Progenitor cell of endocrine pancreas (in vitro differentiated cells): ENCODE data around the gene STRADA. TPM values are rescaled to one million over a fixed set of nuclear protein-coding genes. Genes with fewer than 3 reads are reported as not detected.

Experiments
- DNase-seq: peaks from one replicate; pipeline ENCODE4 v3.0.0; 2021; ENCODE audit warnings: low spot score; ENCODE audit not compliant: unreplicated experiment
- H3K27ac Mint-ChIP-seq: 2 replicates; pipeline ENCODE4 v1.8.0; 2021; ENCODE audit warnings: mild to moderate bottlenecking, moderate library complexity, mixed read lengths
- H3K27me3 Mint-ChIP-seq: 2 replicates; pipeline ENCODE4 v1.8.0; 2021; ENCODE audit warnings: mixed read lengths
- H3K36me3 Mint-ChIP-seq: 2 replicates; pipeline ENCODE4 v1.8.0; 2022; ENCODE audit warnings: mixed read lengths; ENCODE audit not compliant: insufficient read depth
- H3K4me1 Mint-ChIP-seq: 2 replicates; pipeline ENCODE4 v1.8.0; 2021; ENCODE audit warnings: low read depth, mixed read lengths
- H3K4me3 Mint-ChIP-seq: 2 replicates; pipeline ENCODE4 v1.8.0; 2021; ENCODE audit warnings: low read depth, mild to moderate bottlenecking, moderate library complexity, mixed read lengths
- H3K9me3 Mint-ChIP-seq: 2 replicates; pipeline ENCODE4 v1.8.0; 2021; ENCODE audit warnings: low read depth, mixed read lengths
- total RNA-seq: library from RNA; stranded (reverse); gene quantifications from 2 replicates; pipeline ENCODE4 v1.2.1, GENCODE V29; 2021
- TF ChIP-seq, protein P1 (sequence below): fragments of 200-600 bp; sonication (generic); IDR thresholded peaks from one replicate; pipeline ENCODE4 v1.5.0; 2021; ENCODE audit warnings: antibody characterized with exemption, mild to moderate bottlenecking; ENCODE audit not compliant: unreplicated experiment

STRADA gene
- total RNA-seq, 1 donor from 2014 or later: 49.7 TPM

DNA sequence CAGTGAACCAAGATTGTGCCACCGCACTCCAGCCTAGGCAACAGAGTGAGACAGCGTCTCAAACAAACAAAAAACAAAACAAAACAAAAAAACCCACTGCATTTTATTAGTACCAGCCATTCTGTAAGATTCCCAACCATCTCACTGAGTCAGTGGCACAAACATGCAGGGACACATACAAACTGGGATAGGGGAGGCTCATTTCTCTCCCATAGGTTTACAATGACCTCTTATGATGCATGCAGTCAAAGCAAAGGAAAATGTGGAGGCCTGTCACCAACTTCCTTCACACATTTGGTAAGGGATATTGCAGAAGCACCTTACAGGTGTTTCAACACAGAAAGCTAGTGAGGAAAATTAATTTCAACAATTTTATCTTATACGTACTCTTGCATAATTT is 12.4 kb upstream of the STRADA start:
- Mint-ChIP-seq H3K4me1 (peaks cover 8% of the 10 kb centered on the region), H3K27ac (no peak overlapping the region), H3K36me3 (peaks cover 19% of the 10 kb centered on the region), H3K9me3 (no peaks in the 10 kb centered on the region), H3K4me3 (no peak overlapping the region), H3K27me3 (no peaks in the 10 kb centered on the region)
- no peak for DNase-seq
- TF ChIP-seq, protein P1, sequence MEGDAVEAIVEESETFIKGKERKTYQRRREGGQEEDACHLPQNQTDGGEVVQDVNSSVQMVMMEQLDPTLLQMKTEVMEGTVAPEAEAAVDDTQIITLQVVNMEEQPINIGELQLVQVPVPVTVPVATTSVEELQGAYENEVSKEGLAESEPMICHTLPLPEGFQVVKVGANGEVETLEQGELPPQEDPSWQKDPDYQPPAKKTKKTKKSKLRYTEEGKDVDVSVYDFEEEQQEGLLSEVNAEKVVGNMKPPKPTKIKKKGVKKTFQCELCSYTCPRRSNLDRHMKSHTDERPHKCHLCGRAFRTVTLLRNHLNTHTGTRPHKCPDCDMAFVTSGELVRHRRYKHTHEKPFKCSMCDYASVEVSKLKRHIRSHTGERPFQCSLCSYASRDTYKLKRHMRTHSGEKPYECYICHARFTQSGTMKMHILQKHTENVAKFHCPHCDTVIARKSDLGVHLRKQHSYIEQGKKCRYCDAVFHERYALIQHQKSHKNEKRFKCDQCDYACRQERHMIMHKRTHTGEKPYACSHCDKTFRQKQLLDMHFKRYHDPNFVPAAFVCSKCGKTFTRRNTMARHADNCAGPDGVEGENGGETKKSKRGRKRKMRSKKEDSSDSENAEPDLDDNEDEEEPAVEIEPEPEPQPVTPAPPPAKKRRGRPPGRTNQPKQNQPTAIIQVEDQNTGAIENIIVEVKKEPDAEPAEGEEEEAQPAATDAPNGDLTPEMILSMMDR: no peak

DNA sequence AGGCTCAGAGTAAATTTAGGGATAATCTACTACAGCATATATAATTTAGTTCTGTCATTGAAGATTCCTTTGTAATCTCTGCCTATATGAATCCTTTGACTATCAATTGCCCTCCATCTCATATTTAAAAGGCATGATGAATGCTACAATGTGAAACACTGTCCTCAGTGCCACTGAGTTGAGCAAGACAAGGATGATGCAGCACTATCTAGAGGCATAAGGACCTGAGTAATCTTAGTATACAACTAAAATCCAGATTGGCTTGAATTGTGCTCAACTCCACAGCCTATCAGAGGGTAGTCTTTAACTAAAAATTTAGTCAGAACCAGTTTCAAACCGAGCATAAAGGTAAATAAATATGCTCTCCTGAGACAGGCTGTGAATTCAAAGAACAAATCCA is 11.6 kb upstream of the STRADA start:
- Mint-ChIP-seq H3K36me3 (peaks cover 20% of the 10 kb centered on the region), H3K4me3 (no peak overlapping the region), H3K4me1 (peaks cover 8% of the 10 kb centered on the region), H3K9me3 (no peaks in the 10 kb centered on the region), H3K27me3 (no peaks in the 10 kb centered on the region), H3K27ac (no peak overlapping the region)
- no peak for DNase-seq
- TF ChIP-seq, protein P1: no peak

DNA sequence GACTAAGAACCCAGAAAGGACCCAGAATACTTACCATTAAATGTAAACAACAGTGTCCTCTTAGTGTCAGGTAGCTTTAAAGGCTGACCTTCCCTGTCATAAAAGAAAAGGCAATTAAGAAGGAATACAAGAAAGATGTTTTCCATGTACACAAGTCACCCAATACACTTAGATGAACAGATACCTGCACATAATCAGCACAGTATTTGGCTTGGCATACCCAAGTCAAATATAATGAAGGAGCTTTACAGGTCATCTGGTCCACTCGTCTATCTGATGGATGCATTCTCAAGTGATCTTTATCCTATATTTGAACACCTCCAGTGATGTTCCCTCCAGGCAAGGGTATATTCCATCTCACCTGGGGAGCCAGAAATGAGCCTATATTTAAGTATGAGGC is 11.1 kb upstream of the STRADA start:
- no peak for DNase-seq
- Mint-ChIP-seq H3K27ac (no peak overlapping the region), H3K9me3 (no peaks in the 10 kb centered on the region), H3K4me3 (no peak overlapping the region), H3K4me1 (peaks cover 8% of the 10 kb centered on the region), H3K36me3 (peaks cover 17% of the 10 kb centered on the region), H3K27me3 (no peaks in the 10 kb centered on the region)
- TF ChIP-seq, protein P1: no peak

DNA sequence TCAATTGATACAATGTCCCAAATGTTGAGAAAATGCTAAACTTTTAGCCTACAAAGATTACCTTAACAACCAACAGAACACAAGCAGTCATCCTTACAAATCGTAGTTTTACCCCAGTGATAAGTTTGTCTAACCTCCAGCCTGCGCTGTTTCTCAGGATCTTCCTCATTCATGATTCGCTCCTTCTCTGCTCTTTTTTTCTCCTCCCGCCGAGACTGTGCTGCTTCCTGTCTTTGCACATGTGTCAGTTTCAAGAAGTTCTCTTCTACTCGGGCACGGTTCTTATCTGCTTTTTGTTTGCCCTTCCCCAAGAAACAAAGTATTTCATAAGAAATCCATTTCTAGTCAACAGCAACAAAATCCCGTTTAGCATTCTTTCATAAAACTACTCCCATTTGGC is 10.2 kb upstream of the STRADA start:
- Mint-ChIP-seq H3K9me3 (no peaks in the 10 kb centered on the region), H3K27ac (peak overlapping the region; percentile 7), H3K27me3 (no peaks in the 10 kb centered on the region), H3K4me3 (no peak overlapping the region), H3K36me3 (peaks cover 19% of the 10 kb centered on the region), H3K4me1 (peaks cover 8% of the 10 kb centered on the region)
- TF ChIP-seq, protein P1: no peak
- no peak for DNase-seq

DNA sequence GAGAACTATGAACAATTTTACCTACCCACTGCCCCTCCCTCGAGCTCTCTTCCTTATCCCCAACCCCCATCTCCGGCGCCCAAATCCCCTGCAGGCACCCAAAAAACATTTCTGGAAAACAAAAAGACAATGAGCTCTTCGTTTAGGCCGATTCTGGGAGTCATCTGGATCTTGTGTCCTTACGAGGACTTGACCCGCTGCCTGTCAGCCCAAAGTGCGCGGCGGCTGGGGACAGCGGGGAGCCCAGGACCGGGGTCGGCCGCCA is 524 bp downstream of the STRADA start:
- Mint-ChIP-seq H3K27me3 (no peaks in the 10 kb centered on the region), H3K4me1 (peaks cover 10% of the 10 kb centered on the region), H3K36me3 (no peaks in the 10 kb centered on the region), H3K9me3 (no peaks in the 10 kb centered on the region), H3K4me3 (peak overlapping the region; percentile 98), H3K27ac (peak overlapping the region; percentile 97)
- TF ChIP-seq, protein P1: no peak
- DNase-seq: no peak
